D721Med (cell line): ENCODE results near the gene PLCH1.

Experiments
- DNase-seq: peaks from one replicate; pipeline ENCODE4 v3.0.0; 2011; ENCODE audit warnings: low spot score; ENCODE audit not compliant: insufficient read length
- FAIRE-seq: peaks from 2 replicates; lab custom pipeline; 2011; peaks lifted over from hg19 to GRCh38; lab: Jason Lieb, UNC
- TF ChIP-seq, protein P1 (sequence below): IDR thresholded peaks from 2 replicates; pipeline ENCODE4 v1.5.1; 2012; ENCODE audit warnings: mild to moderate bottlenecking, control low read depth; ENCODE audit not compliant: insufficient read depth; ENCODE audit errors: missing control alignments

PLCH1 gene

DNA sequence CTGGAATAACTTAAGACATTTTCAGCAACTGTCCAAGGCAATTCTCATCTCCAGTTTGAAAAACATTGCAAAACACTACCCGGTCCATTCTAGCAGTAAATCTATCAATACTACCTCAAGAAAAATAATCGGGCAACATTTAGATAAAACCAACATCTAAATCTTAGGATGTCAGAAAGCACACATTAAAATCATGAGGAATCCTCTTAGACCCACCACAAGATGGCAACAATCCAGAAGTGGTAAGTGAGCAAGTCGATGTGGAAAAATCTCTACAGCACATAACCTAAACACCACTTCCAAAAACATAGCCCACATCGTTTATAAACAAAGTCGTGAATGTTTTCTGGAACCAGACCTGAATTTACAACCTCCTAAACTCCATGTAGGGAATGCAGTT, 5.7 kb downstream of the PLCH1 start:
- DNase-seq = no peak
- TF ChIP-seq, protein P1, sequence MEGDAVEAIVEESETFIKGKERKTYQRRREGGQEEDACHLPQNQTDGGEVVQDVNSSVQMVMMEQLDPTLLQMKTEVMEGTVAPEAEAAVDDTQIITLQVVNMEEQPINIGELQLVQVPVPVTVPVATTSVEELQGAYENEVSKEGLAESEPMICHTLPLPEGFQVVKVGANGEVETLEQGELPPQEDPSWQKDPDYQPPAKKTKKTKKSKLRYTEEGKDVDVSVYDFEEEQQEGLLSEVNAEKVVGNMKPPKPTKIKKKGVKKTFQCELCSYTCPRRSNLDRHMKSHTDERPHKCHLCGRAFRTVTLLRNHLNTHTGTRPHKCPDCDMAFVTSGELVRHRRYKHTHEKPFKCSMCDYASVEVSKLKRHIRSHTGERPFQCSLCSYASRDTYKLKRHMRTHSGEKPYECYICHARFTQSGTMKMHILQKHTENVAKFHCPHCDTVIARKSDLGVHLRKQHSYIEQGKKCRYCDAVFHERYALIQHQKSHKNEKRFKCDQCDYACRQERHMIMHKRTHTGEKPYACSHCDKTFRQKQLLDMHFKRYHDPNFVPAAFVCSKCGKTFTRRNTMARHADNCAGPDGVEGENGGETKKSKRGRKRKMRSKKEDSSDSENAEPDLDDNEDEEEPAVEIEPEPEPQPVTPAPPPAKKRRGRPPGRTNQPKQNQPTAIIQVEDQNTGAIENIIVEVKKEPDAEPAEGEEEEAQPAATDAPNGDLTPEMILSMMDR = no peak
- FAIRE-seq = no peak

DNA sequence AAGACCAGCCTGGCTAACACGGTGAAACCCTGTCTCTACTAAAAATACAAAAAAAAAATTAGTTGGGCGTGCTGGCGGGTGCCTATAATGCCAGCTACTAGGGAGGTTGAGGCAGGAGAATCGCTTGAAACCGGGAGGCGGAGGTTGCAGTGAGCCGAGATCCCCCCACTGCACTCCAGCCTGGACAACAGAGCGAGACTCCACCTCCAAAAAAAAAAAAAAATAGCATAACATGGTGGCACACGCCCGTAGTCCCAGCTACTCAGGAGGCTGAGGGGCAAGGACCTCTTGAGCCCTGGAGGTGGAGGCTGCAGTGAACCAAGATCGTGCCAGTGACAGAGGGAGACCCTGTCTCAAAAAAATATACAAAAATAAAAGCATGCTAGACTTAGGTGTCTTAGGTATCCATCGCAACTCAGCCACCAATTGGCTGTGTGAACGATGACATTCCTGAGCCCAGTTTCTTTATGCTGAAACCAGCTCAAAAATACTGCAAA, 6.2 kb downstream of the PLCH1 start:
- FAIRE-seq (no peak), DNase-seq (no peak)
- TF ChIP-seq, protein P1 = no peak

DNA sequence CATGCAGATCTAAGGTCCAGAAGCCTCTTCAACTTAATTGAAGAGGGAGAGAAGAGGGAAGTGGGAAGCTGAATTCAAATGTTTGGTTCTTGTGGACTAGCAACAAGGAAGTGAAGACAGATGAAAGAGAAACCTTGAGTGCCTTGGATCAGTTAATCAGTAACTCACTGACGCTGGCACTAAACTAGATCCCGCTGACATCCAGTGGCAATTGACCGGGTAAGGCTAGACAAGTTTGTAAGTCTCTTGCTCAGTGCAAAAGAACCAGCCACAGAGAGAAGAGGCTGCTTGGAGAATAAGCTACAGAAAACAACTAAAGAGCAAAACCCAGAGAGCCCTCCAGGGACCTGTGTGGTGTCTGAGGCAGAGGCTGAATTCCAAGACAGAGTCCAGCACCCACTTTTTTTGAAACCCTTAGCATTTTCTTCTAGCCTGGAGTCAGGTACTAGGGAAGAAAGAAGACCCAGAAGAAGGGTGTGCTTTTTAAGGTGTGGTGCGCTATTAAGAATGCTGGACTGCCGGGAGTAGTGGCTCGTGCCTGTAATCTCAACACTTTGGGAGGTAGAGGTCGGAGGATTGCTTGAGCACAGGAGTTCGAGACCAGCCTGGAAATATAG, 6.9 kb downstream of the PLCH1 start:
- FAIRE-seq (no peak), DNase-seq (no peak)
- TF ChIP-seq, protein P1 = no peak

DNA sequence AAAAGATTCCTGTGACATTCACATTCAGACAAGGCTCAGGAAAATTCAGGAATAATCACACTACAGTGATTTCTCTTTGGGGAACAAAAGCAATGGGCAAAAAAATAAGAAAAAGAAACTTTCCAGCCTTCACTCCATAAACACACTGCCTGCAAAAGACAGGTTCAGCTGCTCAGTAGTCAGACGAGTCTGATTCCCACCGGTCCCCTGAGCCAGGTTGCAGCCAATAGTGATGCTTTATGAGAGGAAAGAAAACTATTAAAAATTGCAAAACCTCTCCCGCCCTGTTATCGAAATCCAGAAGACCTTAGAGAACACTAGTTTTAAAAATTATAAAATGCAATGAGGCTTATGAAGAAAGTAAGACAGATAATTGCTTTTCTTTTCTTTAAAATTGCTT, 8.5 kb downstream of the PLCH1 start:
- TF ChIP-seq, protein P1 = no peak
- FAIRE-seq (no peak), DNase-seq (no peak)

DNA sequence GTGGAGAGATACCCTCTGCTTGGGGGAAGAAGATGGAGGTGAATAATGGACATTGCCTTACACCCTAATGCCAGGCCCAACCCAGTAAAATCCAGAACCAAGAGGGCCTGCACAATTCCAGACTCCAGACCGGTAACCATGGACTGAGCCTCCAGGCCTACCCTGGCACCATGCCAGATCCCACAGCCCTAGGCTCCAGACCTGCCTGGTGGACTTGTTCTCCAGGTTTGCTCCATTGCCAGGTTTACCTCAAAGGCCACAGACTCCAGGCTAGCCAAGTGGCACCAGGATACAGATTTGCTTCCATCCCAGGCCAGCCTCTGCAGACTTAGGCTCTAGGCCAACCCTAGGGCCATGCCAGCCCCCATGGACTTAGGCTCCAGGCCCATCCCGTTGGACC, 14.0 kb downstream of the PLCH1 start:
- FAIRE-seq = no peak
- TF ChIP-seq, protein P1 = no peak

DNA sequence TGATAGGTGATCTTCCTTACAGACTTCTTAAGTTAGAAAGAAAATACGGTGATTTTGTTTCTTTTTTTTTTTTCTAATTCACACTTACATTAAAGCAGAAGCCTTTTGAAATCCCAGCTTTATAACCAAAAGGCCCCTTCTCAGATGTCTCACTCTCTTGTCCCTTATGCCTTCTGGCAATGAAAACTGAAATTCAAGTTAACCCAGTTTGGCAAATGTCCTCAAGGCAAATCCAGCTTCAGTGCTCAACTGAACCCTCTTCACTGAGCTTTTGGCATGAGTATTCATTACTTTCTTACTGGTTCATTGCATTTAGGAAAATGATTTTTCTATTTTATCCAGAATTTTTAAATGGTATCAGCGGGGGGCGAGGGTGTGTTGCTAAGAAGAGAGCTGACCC, 17.0 kb downstream of the PLCH1 start:
- TF ChIP-seq, protein P1 = no peak
- DNase-seq = no peak
- FAIRE-seq = no peak

More for the DNA sequence above, 14.0 kb downstream of the PLCH1 start:
- DNase-seq = no peak

DNA sequence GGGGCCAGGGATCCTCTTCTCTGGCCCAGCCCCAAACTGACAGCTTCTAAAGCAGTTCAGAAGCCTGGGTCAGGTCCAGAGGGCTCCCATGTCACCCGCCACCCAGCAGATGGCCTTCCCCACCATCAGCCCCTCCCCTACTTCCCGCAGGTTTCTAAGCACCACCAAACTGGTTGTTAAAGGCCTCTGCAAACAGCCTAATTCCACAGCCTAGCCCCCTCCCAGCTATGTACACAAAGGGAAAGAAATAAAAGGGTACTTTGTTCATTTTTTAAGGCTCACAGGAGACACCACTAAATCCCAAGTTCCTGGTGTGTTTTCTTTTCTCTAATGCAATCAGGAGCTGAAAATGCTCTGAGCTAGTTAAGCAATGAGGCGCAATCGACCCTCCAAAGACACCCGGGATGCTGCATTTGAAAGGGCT, 30.6 kb downstream of the PLCH1 start:
- DNase-seq (no peak), FAIRE-seq (no peak)
- TF ChIP-seq, protein P1 = no peak
